Heart right ventricle (tissue), 16 donors: ENCODE data around the gene AGBL1. TPM values are rescaled to one million over a fixed set of nuclear protein-coding genes. Genes with fewer than 3 reads are reported as not detected.

Experiments
- ATAC-seq, 8 donors: fragments of 200-7000 bp; cut with Tn5 transposase; one replicate each; pipeline ENCODE4 v1.9.1; 2020; ENCODE audit warnings: mild to moderate bottlenecking in 8 of 8, moderate library complexity in 8 of 8, moderate number of reproducible peaks in 1 of 8
- DNase-seq, 2 donors: peaks; one replicate each; pipeline ENCODE4 v3.0.0-alpha.2; 2020
- H3K27ac ChIP-seq, 10 donors: fragments of 200-600 bp; sonication (generic) in 2 of 10; one replicate each; pipeline versions ENCODE4 v1.5.0 to v1.8.0; 2020 to 2022; ENCODE audit warnings: mild to moderate bottlenecking in 3 of 10
- H3K27me3 ChIP-seq, 7 donors: fragments of 200-600 bp; one replicate each; pipeline ENCODE4 v1.8.0; 2021 to 2022; ENCODE audit warnings: mild to moderate bottlenecking in 2 of 7
- H3K36me3 ChIP-seq, 9 donors: fragments of 200-600 bp; sonication (generic) in 1 of 9; one replicate each; pipeline versions ENCODE4 v1.5.0 to v1.8.0; 2020 to 2022; ENCODE audit warnings: mild to moderate bottlenecking in 2 of 9
- H3K4me1 ChIP-seq, 9 donors: fragments of 200-600 bp; sonication (generic) in 1 of 9; one replicate each; pipeline versions ENCODE4 v1.5.0 to v1.8.0; 2020 to 2022; ENCODE audit warnings: mild to moderate bottlenecking in 4 of 9
- H3K4me3 ChIP-seq, 10 donors: fragments of 200-600 bp; sonication (generic) in 2 of 10; one replicate each; pipeline versions ENCODE4 v1.5.0 to v1.8.0; 2020 to 2022; ENCODE audit warnings: mild to moderate bottlenecking in 7 of 10, moderate library complexity in 2 of 10
- H3K9me3 ChIP-seq, 11 donors: fragments of 200-600 bp in 10 of 11; sonication (generic) in 2 of 11; one replicate each; pipeline versions ENCODE4 v1.5.0 to v1.8.0; 2013 to 2022; ENCODE audit warnings: mild to moderate bottlenecking in 2 of 11, control low read depth in 1 of 11, moderate library complexity in 1 of 11
- CTCF ChIP-seq, 9 donors: fragments of 200-600 bp; sonication (generic) in 2 of 9; IDR thresholded peaks; one replicate each; pipeline versions ENCODE4 v1.5.0 to v1.8.0; 2021 to 2022; ENCODE audit warnings: antibody characterized with exemption in 9 of 9, mild to moderate bottlenecking in 5 of 9, moderate library complexity in 1 of 9
- WGBS, 2 donors: extraction: QIAGEN DNeasy Blood & Tissue Kit; methylation state at CpG; one replicate each; pipeline ENCODE4 v1.1.7; 2013; ENCODE audit warnings: inconsistent platforms in 1 of 2; 5-methylcytosine and 5-hydroxymethylcytosine counted together
- intact Hi-C, 10 donors: fragments of 100-400 bp; cut with DNase I; formaldehyde crosslinking; loops; one replicate each; pipeline versions ENCODE4 v1.11.1 to v1.14.2; 2022
- polyA plus RNA-seq, 2 donors: library from polyadenylated mRNA; stranded (reverse); fragments of 200-250 nt; gene quantifications; one replicate each; pipeline ENCODE4 v1.2.3, GENCODE V29; 2013
- total RNA-seq, 10 donors: library from RNA; stranded (reverse); fragmentation: NEBNext Ultra II Directional in 3 of 10; extraction: Animal tissue kit (Norgen Biotek cat#: 25700) in 3 of 10; gene quantifications; one replicate each; pipeline versions ENCODE4 v1.2.1 to v1.2.4, GENCODE V29; 2021 to 2023
- donor health status: Arrhythmogenic right ventricular cardiomyopathy.
- donor health status: ischemic (EF 13 %, LVEDD 7.1; RV severe dilation, severe dysfunction).
- donor health status: healthy with polysubstance abuse.
- donor health status: DM: no; HTN: yes; CAD: no.
- donor health status: DM: no; HTN: no; CAD: no.
- donor health status: ischemic (EF 25% LVEDD 6.9; RV normal size, moderate dysfunction).
- donor health status: ischemic (EF 25% LVEDD 5.7; RV mildly dilated, moderate dysfunction).
- donor health status: healthy.
- donor health status: DM: yes; HTN: yes; CAD: no.
- donor health status: Ischemic cardiomyopathy.
- donor health status: ischemic (EF 35%, LVEDD 5.7; RV mildly dilated, moderate dysfunction).
- donor health status: nonischemic (EF 11% LVEDD 7.7; RV severe dilation, severe dysfunction).
- donor health status: DM: yes; HTN: yes; CAD: no.
- donor health status: PGD.
- donor health status: ischemic (EF 29% LVEDD 5.4; RV normal size, mild dysfunction).
- donor health status: nonischemic (EF 23%, LVEDD 6.1; RV moderate dilation, normal function).

The AGBL1 gene
- total and polyA plus RNA-seq, 12 donors = 0.02 to 0.13 (median 0.09) TPM; not detected in 7

- no peak for ATAC-seq
- no peak for TF ChIP-seq CTCF (IDR thresholded peaks at IDR 0.05)
- H3K4me1 ChIP-seq = peaks cover 0 to 12% (median 5%) of the 10 kb centered on the region in 9 donors
- peaks cover 0 to 9% (median 0%) of the 10 kb centered on the region in 11 donors for H3K9me3 ChIP-seq
- no peak overlapping the region for H3K27ac ChIP-seq
- H3K27me3 ChIP-seq = no peaks in the 10 kb centered on the region
- intact Hi-C loops = no loop called here
- no peaks in the 10 kb centered on the region for H3K36me3 ChIP-seq
- WGBS, 2 donors = 57 to 65% methylated on average over 1 of the region's 1 CpG
- no peak overlapping the region for H3K4me3 ChIP-seq
- no peak for DNase-seq
Measured at GRCh38 chr15:86829245-86829644, 749.6 kb downstream of the AGBL1 start.

- no peak for TF ChIP-seq CTCF (IDR thresholded peaks at IDR 0.05)
- intact Hi-C loops = loop anchor here in 1 of 10 donors (10.0 kb wide), 1 partner anchor 64 kb away; no protein-coding TSS in a partner anchor
- H3K36me3 ChIP-seq = no peaks in the 10 kb centered on the region
- DNase-seq (no peak), ATAC-seq (no peak)
- H3K9me3 ChIP-seq = no peaks in the 10 kb centered on the region
- 86 to 92% methylated on average over 1 of the region's 1 CpG for WGBS, 2 donors
- no peak overlapping the region for H3K4me3 ChIP-seq
- peaks cover 0 to 21% (median 7%) of the 10 kb centered on the region in 9 donors for H3K4me1 ChIP-seq
- no peaks in the 10 kb centered on the region for H3K27me3 ChIP-seq
- H3K27ac ChIP-seq = no peak overlapping the region
Measured at GRCh38 chr15:86830304-86830703, 750.6 kb downstream of the AGBL1 start.

GRCh38 chr15:86833595-86833994 is 753.9 kb downstream of the AGBL1 start:
- Histone ChIP-seq H3K4me1 (peaks cover 0 to 42% (median 18%) of the 10 kb centered on the region in 9 donors), H3K36me3 (no peaks in the 10 kb centered on the region), H3K4me3 (no peak overlapping the region), H3K27ac (peak overlapping the region in 4 of 10 donors; percentile 6 to 69 (median 51)), H3K27me3 (no peaks in the 10 kb centered on the region), H3K9me3 (no peaks in the 10 kb centered on the region)
- ATAC-seq = peak in 6 of 8 donors; percentile 16 to 89 (median 54)
- intact Hi-C loops = loop anchor here in 1 of 10 donors (10.0 kb wide), 1 partner anchor 61 kb away; no protein-coding TSS in a partner anchor
- DNase-seq = no peak
- TF ChIP-seq CTCF (IDR thresholded peaks at IDR 0.05) = no peak
- whole genome bisulfite sequencing, 2 donors = 34 to 35% methylated on average over 2 of the region's 2 CpGs

GRCh38 chr15:86834115-86834863 is 754.6 kb downstream of the AGBL1 start:
- intact Hi-C loops = loop anchor here in 1 of 10 donors (10.0 kb wide), 1 partner anchor 61 kb away; no protein-coding TSS in a partner anchor
- H3K9me3 ChIP-seq = no peaks in the 10 kb centered on the region
- peak overlapping the region in 4 of 10 donors; percentile 6 to 69 (median 51) for H3K27ac ChIP-seq
- ATAC-seq = peak; percentile 37 to 94 (median 63)
- no peak for TF ChIP-seq CTCF (IDR thresholded peaks at IDR 0.05)
- 68 to 84% methylated on average over 7 of the region's 7 CpGs for WGBS, 2 donors
- DNase-seq = peak; percentile 19 to 24
- H3K27me3 ChIP-seq = no peaks in the 10 kb centered on the region
- H3K4me3 ChIP-seq = no peak overlapping the region
- H3K4me1 ChIP-seq = peaks cover 0 to 42% (median 18%) of the 10 kb centered on the region in 9 donors
- no peaks in the 10 kb centered on the region for H3K36me3 ChIP-seq
